Sigmoid colon (tissue), 7 donors: Measurements from ENCODE around the gene ROBO1. TPM values are rescaled to one million over a fixed set of nuclear protein-coding genes. Genes with fewer than 3 reads are reported as not detected.

Experiments used
- DNase-seq: peaks from one replicate; pipeline ENCODE4 v3.0.0-alpha.2; 2019
- H3K27ac ChIP-seq, 4 donors: fragments of 200-600 bp; sonication (generic); one replicate each; pipeline ENCODE4 v1.5.1; 2016 to 2019; ENCODE audit warnings: mild to moderate bottlenecking in 1 of 4
- H3K27me3 ChIP-seq, 3 donors: fragments of 200-600 bp; sonication (generic); one replicate each; pipeline ENCODE4 v1.5.1; 2019; ENCODE audit warnings: mild to moderate bottlenecking in 1 of 3
- H3K36me3 ChIP-seq, 4 donors: fragments of 200-600 bp; sonication (generic); one replicate each; pipeline ENCODE4 v1.5.1; 2016 to 2019
- H3K4me1 ChIP-seq, 4 donors: fragments of 200-600 bp; sonication (generic); one replicate each; pipeline ENCODE4 v1.5.1; 2017 to 2019
- H3K4me3 ChIP-seq, 4 donors: fragments of 200-600 bp; sonication (generic); one replicate each; pipeline ENCODE4 v1.5.1; 2017 to 2019; ENCODE audit warnings: mild to moderate bottlenecking in 2 of 4, moderate library complexity in 1 of 4
- H3K9me3 ChIP-seq, 4 donors: fragments of 200-600 bp in 3 of 4; sonication (generic) in 3 of 4; one replicate each; pipeline versions ENCODE4 v1.5.1 to v1.6.1; 2013 to 2019
- CTCF ChIP-seq, 4 experiments: fragments of 450-650 bp in 3 of 4; fragments of 200-600 bp in 1 of 4; IDR thresholded peaks; one replicate each; pipeline ENCODE4 v1.5.1; 2016 to 2019; ENCODE audit warnings: antibody characterized with exemption in 4 of 4, mild to moderate bottlenecking in 3 of 4, moderate library complexity in 2 of 4
- EP300 ChIP-seq, 4 donors: sonication (generic); formaldehyde crosslinking; IDR thresholded peaks; one replicate each; pipeline ENCODE4 v1.6.1; 2017; ENCODE audit warnings: antibody characterized with exemption in 4 of 4
- POLR2A ChIP-seq, 2 donors: fragments of 450-650 bp; IDR thresholded peaks; one replicate each; pipeline ENCODE4 v1.6.1; 2016; ENCODE audit warnings: antibody characterized with exemption in 2 of 2, mild to moderate bottlenecking in 2 of 2, moderate library complexity in 2 of 2
- POLR2AphosphoS5 ChIP-seq, 4 donors: sonication (generic); formaldehyde crosslinking; IDR thresholded peaks; one replicate each; pipeline ENCODE4 v1.6.1; 2017; ENCODE audit warnings: antibody characterized with exemption in 4 of 4
- WGBS, 2 donors: extraction: QIAGEN DNeasy Blood & Tissue Kit; methylation state at CpG; one replicate each; pipeline ENCODE4 v1.1.7; 2013; 5-methylcytosine and 5-hydroxymethylcytosine counted together
- intact Hi-C: fragments of 100-400 bp; cut with DNase I; formaldehyde crosslinking; loops from one replicate; pipeline ENCODE4 v1.15.1; 2023
- polyA plus RNA-seq, 3 donors: library from polyadenylated mRNA; stranded (reverse); fragments of 200-250 nt; gene quantifications; one replicate each; pipeline ENCODE4 v1.2.3, GENCODE V29; 2013
- total RNA-seq, 4 donors: library from RNA; depleted of rRNA; stranded (reverse); fragments of >200 nt; gene quantifications; one replicate each; pipeline ENCODE4 v1.1.0, GENCODE V29; 2016
- donor health status: healthy with polysubstance abuse.
- donor health status: Bipolar disorder and iron deficiency.
- donor health status: healthy.

ROBO1 gene
- total and polyA plus RNA-seq, 7 donors, result 0.69 to 45.7 (median 32.4) TPM

DNA sequence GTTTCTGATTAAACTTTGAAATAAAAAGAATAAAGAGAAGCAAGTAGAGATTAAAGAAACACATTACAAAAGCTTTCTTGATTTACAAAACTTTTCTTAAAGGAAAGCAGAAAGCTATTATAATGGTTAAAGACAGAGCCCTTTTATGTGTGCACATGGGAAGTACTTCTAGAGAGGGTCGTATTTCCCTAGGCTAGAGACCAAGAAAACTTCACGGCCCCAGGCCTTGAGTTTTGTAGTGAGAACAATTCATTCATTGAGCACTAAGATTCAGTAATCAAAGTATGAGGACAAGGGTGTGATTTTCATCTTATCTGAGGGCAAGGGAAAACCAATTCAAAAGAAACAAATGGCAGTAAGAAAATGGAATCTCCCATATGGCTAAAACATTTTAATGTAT lies 854.1 kb downstream of the ROBO1 start:
- Histone ChIP-seq H3K27me3 (no peaks in the 10 kb centered on the region), H3K27ac (no peak overlapping the region), H3K36me3 (no peaks in the 10 kb centered on the region), H3K9me3 (no peaks in the 10 kb centered on the region), H3K4me3 (no peak overlapping the region), H3K4me1 (peaks cover 0 to 11% (median 4%) of the 10 kb centered on the region in 4 donors)
- no peak for DNase-seq
- no peak for TF ChIP-seq POLR2AphosphoS5 (IDR thresholded peaks at IDR 0.05)
- no peak for TF ChIP-seq EP300 (IDR thresholded peaks at IDR 0.05)
- WGBS, 2 donors, result 40 to 63% methylated on average over 2 of the region's 2 CpGs
- intact Hi-C loops, result no loop called here

GRCh38 chr3:78912687-78913086 lies 855.1 kb downstream of the ROBO1 start:
- peaks cover 0 to 16% (median 6%) of the 10 kb centered on the region in 4 donors for H3K4me1 ChIP-seq
- no peak overlapping the region for H3K27ac ChIP-seq
- H3K9me3 ChIP-seq, result no peaks in the 10 kb centered on the region
- WGBS, 2 donors, result 63 to 79% methylated on average over 3 of the region's 3 CpGs
- no peak for DNase-seq
- intact Hi-C loops, result no loop called here
- H3K36me3 ChIP-seq, result no peaks in the 10 kb centered on the region
- no peaks in the 10 kb centered on the region for H3K27me3 ChIP-seq
- TF ChIP-seq POLR2A (IDR thresholded peaks at IDR 0.05), result no peak
- no peak for TF ChIP-seq POLR2AphosphoS5 (IDR thresholded peaks at IDR 0.05)
- TF ChIP-seq EP300 (IDR thresholded peaks at IDR 0.05), result no peak
- no peak for TF ChIP-seq CTCF (IDR thresholded peaks at IDR 0.05)
- H3K4me3 ChIP-seq, result no peak overlapping the region

DNA sequence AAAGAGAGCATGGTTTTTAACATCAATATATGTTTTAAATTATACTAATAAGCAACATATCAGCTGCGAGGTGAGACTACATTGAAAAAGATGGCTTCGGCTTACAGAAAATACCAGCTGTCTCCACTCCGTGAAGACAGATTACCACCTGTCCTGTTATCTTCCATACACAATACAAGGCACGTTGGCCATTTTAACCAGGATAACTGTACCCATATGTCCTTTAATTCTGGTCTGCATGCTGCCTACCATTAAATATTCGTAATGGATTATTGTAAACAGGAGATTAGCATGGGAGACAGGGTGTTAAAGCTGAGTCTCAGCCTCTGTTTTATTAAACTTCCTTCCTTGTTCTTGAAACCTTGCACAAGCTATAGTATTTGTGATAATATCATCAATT lies 855.5 kb downstream of the ROBO1 start:
- intact Hi-C loops, result no loop called here
- WGBS, 2 donors, result 76 to 78% methylated on average over 5 of the region's 5 CpGs
- no peak for DNase-seq
- Histone ChIP-seq H3K4me3 (no peak overlapping the region), H3K36me3 (no peaks in the 10 kb centered on the region), H3K9me3 (no peaks in the 10 kb centered on the region), H3K27me3 (no peaks in the 10 kb centered on the region), H3K4me1 (peaks cover 0 to 16% (median 6%) of the 10 kb centered on the region in 4 donors), H3K27ac (no peak overlapping the region)
- TF ChIP-seq EP300 (IDR thresholded peaks at IDR 0.05), result no peak
- no peak for TF ChIP-seq POLR2AphosphoS5 (IDR thresholded peaks at IDR 0.05)
- no peak for TF ChIP-seq POLR2A (IDR thresholded peaks at IDR 0.05)
- no peak for TF ChIP-seq CTCF (IDR thresholded peaks at IDR 0.05)

- H3K27me3 ChIP-seq, result no peaks in the 10 kb centered on the region
- no peak for DNase-seq
- H3K36me3 ChIP-seq, result no peaks in the 10 kb centered on the region
- TF ChIP-seq CTCF (IDR thresholded peaks at IDR 0.05) (no peak), POLR2AphosphoS5 (IDR thresholded peaks at IDR 0.05) (no peak), POLR2A (IDR thresholded peaks at IDR 0.05) (no peak), EP300 (IDR thresholded peaks at IDR 0.05) (no peak)
- no peak overlapping the region for H3K4me3 ChIP-seq
- intact Hi-C loops, result no loop called here
- H3K4me1 ChIP-seq, result peaks cover 0 to 16% (median 6%) of the 10 kb centered on the region in 4 donors
- H3K9me3 ChIP-seq, result no peaks in the 10 kb centered on the region
- WGBS, 2 donors, result 76 to 84% methylated on average over 4 of the region's 4 CpGs
- H3K27ac ChIP-seq, result no peak overlapping the region
Measured at GRCh38 chr3:78911394-78911793, 856.4 kb downstream of the ROBO1 start.

DNA sequence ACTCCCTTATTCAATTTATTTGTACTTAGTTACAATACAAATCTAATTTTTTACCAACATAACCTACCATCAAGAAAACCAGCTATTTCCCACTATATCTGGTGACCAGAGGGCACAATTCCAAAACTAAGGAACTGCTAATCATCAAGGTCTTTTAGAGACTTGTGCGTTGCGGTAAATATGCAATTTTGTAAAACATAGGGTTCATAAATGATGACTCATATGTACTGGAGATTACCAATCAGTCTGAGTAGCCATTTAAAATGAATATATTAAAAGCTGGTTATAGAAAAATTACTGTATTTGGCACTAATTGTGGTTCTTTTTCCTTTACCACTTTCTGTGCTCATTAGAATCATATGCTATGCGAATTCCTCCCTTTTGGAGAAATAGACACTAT lies 859.6 kb downstream of the ROBO1 start:
- TF ChIP-seq POLR2AphosphoS5 (IDR thresholded peaks at IDR 0.05) (no peak), EP300 (IDR thresholded peaks at IDR 0.05) (no peak), CTCF (IDR thresholded peaks at IDR 0.05) (no peak), POLR2A (IDR thresholded peaks at IDR 0.05) (no peak)
- WGBS, 2 donors, result 76 to 91% methylated on average over 3 of the region's 3 CpGs
- H3K9me3 ChIP-seq, result no peaks in the 10 kb centered on the region
- no peaks in the 10 kb centered on the region for H3K36me3 ChIP-seq
- DNase-seq, result no peak
- no peak overlapping the region for H3K4me3 ChIP-seq
- H3K4me1 ChIP-seq, result peaks cover 0 to 9% (median 6%) of the 10 kb centered on the region in 4 donors
- H3K27me3 ChIP-seq, result no peaks in the 10 kb centered on the region
- H3K27ac ChIP-seq, result no peak overlapping the region
- intact Hi-C loops, result no loop called here
